Measurements from ENCODE around the gene RUFY2.
"Not testable (repeated sequence)": the region's sequence is repeated elsewhere in the genome, so short reads cannot be mapped to it uniquely, and the experiment has no call there.

The RUFY2 gene, protein sequence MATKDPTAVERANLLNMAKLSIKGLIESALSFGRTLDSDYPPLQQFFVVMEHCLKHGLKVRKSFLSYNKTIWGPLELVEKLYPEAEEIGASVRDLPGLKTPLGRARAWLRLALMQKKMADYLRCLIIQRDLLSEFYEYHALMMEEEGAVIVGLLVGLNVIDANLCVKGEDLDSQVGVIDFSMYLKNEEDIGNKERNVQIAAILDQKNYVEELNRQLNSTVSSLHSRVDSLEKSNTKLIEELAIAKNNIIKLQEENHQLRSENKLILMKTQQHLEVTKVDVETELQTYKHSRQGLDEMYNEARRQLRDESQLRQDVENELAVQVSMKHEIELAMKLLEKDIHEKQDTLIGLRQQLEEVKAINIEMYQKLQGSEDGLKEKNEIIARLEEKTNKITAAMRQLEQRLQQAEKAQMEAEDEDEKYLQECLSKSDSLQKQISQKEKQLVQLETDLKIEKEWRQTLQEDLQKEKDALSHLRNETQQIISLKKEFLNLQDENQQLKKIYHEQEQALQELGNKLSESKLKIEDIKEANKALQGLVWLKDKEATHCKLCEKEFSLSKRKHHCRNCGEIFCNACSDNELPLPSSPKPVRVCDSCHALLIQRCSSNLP

DNA sequence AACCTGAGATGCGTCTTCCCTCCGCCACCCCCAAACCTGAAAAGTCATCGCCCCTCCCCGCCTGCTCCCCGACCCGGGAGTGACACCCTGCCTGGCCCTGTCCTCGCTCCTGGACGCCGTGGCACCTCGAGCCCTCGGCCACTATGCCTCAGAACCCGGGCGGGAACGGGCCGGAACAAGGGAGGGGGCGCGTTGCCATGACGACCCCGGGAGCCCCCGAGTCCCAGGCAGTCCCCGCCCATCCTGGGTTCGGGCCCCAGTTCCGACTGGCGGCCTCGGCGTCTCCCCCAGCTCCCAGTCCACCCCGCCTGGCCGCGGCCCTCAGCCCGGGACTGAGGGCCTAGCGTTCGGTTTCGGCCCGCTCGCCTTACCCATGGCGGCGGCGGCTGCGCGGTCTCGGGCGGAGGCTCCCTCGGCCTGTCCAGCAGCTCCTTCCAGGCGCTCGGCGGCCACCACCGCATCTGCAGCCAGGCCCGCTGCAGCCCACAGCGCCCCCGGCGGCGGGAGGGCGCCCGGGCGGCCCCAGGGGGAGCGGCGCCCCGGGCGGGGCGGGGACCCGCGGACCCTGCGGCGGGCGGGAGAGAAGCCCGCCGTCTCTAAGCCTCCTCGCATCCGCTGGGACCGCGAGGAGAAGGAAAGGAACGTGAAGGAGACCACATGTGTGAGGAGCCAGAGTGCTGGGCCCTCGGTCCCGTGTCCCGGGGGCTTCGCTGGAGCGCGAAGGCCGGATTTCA lies at the start of gene RUFY2:
RUFY2 (minus strand) TSS at position 463 of the 734 bp plus-strand sequence; CDS start at position 375, 88 bp downstream.
- DNase-seq: peak; percentile 13

DNA sequence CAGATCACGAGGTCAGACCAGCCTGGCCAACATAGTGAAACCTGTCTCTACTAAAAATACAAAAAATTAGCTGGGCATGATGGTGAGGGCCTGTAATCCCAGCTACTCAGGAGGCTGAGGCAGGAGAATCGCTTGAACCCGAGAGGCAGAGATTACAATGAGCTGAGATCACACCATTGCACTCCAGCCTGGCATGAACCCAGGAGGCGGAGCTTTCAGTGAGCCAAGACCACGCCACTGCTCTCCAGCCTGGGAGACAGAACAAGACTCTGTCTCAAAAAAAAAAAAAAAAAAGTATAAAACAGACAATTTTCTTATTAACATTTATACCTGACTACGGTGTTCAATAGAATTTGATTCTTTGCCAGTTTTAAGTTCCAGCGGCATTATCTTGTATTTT lies 42.6 kb upstream of the RUFY2 start:
- not testable (repeated sequence) for DNase-seq

DNA sequence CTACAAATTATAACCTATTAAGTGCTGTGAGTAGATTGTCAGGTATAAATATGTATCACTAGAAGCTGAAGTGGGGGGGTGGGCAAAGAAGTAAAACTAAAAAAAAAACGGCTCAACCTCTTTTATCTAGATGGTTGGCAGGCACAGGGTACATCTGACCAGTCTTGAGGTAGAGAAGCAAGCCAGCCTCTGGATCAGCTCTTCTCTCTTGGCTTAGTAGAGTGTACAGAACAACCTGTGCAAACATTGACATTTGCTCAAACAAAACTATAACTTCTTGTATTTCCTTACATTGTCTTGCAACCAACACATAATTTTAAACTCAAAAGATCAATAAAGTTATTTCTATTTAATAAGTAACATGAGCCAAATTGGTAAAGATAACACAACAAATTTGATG lies 39.1 kb upstream of the RUFY2 start:
- no peak for DNase-seq

DNA sequence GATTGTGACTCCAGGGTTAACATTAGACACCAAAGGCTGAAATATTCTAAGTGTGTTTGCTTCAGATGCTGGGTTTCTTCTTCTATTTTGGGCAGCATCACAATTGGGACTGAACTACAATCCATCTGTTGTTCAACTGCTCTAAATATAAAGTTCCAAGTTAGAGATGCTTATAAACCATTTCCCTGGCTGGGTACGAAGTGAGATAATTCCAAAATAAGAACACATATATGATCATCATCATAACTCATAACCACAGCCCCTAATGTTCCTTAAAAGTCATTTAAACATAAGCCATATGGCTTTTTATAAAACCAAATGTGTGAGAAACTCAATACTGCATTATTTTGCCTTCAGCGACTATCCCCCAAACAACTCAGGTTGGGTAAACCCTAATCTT lies 35.9 kb upstream of the RUFY2 start:
- DNase-seq: no peak

DNA sequence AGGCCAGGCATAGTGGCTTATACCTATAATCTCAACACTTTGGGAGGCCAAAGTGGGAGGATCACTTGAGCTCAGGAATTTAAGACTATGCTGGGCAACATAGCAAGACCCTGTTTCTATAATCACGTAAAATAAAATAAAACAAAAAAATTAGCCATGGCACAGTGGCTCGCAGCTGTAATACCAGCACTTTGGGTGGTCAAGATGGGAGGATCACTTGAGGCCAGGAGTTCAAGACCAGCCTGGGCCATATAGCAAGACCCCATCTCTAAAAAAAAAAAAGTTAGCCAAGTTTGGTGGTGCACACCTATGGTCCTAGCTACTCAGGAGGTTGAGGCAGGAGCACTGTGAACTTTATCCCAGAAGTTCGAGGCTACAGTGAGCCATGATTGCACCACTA lies 33.8 kb upstream of the RUFY2 start:
- no peak for DNase-seq

DNA sequence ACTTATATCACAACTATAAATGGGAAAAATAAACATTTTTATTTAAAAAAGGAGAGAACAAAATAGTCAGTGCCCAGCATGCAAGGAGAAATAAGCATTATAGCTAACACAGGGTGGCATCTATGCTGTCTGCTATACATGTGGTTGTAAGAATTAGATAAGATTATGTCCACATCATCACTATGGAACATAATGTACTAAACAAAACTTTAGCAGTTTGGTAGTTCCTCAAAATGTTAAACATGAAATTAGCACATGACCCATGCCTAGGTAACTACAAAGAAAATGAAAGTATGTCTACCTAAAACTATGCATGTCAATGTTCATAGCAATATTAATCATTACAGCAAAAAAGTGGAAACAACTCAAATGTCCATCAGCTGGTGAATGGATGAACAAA lies 28.7 kb upstream of the RUFY2 start:
- no peak for DNase-seq

DNA sequence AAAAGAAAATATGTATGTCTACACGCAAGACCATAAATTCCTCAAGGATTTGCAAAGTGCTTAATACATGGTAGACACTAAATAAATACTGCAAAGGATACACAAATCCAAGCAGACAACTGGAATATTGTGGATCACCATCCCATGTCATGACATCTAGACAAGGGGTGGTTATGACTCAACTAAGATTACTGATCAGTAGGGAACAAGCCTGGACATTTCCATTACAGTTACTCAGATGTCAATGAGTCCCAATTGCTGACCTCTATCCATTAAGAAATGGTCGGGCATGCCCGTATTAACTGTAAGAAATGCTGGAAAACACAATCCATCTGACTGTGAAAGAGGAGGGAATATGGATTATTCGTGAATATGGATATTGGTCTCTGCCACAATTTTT lies 27.6 kb upstream of the RUFY2 start:
- DNase-seq: no peak

DNA sequence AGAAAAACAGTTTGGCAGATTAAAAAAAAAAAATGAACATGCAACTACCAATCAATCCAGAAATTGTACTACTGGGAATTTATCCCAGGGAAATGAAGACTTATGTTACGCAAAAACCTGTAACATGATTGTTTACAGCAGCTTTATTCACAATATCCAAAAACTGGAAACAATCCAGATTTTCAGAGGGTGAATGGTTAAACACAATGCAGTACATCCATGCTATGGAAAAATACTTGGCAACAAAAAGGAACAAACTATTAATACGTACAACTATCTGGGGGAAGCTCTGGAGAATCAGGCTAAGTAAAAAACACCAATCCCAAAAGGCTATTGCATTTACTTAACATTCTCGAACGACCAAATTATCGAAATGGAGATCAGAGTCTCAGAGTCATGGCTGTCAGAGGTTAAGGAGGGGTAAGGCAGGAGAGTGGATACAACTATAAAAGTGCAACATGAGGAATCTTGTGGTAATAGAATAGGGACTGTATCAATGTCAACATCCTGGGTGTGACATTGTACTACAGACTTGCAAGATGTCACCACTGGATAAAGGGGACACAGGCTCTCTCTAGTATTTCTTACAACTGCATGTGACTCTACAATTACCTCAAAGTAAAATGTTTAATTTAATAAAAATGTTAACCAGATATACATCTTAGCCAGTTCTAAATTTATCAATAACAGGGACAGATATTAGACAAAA lies 21.5 kb upstream of the RUFY2 start:
- DNase-seq: no peak

DNA sequence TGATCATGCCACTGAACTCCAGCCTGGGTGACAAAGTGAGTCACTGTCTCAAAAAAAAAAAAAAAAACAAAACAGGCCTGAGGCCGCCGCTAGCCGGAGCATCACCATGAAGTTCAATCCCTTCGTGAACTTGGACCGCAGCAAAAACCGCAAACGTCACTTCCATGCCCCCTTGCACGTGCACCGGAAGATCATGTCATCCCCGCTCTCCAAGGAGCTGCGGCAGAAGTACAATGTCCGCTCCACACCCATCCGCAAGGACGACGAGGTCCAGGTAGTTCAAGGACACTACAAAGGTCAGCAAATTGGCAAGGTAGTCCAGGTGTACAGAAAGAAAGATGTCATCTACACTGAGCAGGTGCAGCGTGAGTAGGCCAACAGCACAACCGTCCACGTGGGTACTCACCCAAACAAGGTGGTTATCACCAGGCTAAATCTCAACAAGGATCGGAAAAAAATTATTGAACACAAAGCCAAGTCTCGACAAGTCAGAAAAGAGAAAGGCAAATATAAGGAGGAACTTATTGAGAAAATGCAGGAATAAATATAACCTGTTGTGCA lies 17.5 kb upstream of the RUFY2 start:
- no peak for DNase-seq

DNA sequence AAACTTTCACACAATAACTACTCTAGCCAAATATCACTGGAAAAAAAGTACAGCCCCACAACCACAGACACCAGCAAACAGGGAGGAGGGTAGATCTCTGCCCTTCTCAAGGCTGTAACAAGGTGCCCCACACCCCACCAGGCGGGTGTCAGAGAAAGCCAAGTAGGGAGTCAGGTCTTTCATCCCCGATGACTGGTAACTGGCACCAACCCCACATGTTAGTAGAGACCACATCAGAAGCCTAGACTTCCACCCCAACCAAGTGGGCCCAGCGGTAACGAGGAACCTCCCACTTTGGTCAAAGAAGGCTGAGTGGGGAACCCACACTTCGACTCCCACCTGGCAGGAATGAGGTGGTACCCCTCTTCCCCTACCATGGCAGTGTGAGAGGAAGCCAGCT lies 16.4 kb upstream of the RUFY2 start:
- DNase-seq: no peak

DNA sequence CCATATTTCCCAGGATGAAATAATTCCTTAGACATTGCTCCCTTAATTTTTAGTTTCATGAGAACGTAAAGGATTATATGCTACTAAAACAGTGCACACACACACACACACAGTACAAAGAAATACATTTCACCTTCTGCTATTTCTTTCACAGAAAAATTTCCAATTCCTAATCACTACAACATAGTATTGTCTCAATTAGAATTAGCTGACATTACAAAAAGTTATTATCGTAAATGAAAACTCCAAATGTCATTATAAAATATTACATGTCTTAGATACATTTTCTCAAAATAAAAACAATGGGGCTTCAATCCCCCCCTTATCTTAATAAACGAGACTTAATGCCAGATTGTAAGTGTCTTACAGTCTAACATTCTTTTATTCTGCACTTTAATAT lies 12.3 kb upstream of the RUFY2 start:
- no peak for DNase-seq

DNA sequence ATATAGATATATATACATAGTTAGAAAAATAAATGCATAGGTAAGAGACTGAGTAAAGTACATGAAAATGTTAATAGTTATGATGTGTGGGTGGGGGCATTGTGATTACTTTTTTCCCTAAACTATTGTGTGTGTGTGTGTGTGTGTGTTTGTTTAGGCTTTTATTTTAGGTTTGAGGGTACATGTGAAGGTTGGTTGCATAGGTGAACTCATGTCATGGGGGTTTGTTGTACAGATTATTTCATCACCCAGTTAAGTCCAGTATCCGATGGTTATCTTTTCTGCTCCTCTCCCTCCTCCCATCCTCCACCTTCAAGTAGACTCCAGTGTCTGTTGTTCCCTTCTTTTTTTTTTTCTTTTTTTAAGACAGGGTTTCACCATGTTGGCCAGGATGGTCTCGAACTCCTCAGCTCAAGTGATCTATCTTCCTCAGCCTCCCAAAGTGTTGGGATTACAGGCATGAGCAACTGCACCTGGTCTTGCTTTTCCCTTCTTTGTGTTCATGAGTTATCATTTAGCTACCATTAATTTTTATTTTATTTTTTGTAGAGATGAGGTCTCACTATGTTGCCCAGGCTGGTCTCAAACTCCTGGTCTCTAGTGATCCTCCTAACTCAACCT lies 1.9 kb upstream of the RUFY2 start:
- no peak for DNase-seq

DNA sequence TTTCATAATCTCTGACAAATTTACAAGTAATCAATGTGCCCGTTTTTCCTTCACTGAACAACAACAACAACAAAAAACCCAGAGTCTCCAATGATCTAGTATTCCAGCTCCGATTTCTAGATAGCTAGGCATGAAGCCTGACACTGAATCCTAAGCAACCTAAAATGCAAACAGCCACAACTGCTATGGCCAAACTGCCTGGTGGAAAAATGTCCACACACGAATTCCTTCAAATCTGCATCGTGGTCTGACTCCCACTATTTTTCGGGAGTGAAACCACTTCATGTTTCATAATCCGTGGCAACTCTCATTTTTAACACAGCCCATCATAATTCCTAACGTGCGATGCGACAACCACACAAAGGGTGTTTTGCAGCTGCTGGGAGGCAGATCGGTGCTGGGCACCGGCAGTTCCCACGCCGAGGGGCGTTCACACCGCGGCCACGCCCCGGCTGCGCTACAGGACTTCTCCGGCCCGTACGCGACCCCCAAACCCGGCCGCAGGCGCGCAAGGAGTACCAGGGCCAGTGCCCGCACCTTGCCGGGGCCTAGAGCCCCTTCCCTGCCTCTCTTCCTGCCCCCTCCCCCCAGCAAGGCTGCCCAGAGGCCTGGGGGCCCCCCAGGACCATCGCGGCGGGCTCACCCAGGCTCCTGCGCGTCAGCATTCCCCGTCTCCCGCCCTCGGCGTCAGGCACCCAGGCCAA lies 814 bp downstream of the RUFY2 start:
- DNase-seq: no peak

DNA sequence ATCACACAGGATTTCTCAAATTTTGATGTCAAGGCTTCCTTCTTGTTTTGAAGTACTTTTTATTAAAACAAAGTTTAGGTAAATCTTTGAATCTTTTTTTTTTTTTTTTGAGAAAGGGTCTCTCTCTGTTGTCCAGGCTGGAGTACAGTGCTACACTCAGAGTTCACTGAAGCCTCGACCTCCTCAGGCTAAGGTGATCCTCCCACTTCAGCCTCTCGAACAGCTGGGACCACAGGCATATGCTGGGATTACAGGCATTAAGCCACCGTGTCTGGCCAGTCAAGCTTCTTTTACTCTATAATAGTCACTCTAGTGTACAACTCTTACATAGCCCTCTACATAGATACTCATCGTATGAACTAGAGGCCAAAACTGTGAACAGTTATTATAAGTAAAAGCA lies 3.4 kb downstream of the RUFY2 start:
- no peak for DNase-seq

DNA sequence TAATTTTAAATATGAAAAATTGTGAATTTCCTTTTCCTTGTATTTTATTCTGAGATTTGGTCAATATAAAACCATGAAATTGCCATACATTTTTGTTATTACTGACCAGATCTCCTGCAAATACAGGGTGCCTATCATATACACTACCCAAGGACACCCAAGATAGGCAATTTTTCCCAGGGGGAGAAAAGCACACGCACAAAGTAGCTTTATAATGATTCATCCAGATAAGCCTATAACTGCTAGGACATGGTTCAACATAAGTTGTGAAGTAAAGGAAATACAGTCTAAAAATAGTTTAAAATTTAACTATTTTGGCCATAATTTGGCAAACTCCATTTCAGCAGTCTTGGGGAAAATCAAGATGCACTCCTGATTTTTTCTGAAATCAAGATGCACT lies 4.8 kb downstream of the RUFY2 start:
- no peak for DNase-seq

DNA sequence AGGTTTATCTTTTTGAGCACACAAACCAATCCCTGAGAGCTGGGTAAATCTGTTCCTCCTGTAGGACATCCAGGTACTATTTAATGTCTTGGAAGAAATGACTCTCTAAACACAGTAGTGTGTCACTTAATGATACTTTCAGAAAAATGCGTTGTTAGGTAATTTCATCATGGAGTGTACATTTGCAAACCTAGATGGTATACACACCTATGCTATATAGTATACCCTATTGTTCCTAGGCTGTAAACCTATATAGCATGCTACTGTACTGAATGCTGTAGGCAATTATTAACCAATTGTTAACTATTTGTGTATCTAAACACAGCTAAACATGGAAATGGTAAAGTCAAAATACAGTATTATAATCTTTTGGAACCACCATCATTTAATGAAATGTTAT lies 10.1 kb downstream of the RUFY2 start:
- DNase-seq: no peak

DNA sequence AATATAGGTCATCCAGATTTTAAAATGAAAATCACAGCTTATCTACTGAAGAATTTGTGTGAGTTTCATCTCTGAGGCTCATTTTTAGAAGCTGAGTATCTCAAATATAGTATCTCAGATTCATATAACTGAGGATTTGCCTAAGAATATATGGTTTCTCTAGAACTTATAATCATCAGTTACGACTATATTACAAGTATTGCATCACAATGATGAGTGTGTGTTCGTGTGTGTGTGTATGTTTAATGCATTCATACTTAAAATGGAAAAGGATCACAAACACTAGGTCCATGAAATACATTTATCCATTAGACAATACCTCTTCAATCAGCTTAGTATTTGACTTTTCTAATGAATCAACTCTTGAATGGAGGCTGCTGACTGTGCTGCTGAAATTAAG lies 21.3 kb downstream of the RUFY2 start:
- no peak for DNase-seq

DNA sequence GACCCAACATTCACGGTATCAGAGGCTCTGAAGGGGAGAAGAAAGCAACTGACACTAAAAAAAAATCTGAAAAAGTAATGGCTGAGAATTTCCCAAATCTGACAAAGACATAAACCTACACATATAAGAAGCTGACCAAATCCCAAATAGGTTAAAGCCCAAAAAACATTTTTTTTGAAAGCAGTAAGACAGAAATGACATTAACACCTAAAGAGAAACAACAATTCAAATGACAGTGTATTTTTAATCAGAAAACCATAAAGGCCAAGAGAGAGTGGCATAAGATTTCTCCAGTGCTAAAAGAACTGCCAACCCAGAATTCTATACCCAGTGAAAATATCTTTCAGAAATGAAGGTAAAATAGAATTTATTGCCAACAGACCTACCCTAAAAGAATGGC lies 35.5 kb downstream of the RUFY2 start:
- no peak for DNase-seq

DNA sequence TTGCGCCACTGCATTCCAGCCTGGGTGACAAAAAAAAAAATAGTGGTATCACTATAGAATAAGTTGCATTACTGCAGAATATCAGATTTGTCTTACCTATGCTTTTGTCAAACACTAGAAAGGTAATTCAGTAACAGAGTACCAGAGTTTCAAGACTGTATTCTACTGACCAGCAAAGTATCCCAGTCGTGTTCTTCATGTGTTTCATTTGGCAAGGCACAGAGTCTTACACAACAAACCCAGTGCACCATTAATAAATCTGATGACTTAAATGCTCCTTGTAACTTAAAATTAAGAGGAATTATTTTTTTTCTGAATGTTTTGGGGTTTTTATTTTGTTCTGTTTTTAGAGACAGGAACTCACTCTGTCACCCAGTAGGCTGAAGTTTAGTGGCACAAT lies 40.0 kb downstream of the RUFY2 start:
- no peak for DNase-seq

DNA sequence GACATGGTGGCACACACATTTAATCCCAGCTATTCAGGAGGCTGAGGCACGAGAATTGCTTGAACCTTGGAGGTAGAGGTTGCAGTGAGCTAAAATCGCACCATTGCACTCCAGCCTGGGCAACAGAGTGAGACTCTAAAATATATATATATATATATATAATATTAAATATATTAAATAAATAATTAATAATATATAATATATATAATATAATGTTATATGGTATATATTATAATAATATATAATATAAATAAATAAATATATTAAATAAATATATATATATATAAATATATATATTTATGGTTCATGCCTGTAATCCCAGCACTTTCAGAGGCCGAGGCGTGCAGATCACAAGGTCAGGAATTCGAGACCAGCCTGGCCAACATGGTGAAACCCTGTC lies 40.5 kb downstream of the RUFY2 start:
- DNase-seq: no peak

DNA sequence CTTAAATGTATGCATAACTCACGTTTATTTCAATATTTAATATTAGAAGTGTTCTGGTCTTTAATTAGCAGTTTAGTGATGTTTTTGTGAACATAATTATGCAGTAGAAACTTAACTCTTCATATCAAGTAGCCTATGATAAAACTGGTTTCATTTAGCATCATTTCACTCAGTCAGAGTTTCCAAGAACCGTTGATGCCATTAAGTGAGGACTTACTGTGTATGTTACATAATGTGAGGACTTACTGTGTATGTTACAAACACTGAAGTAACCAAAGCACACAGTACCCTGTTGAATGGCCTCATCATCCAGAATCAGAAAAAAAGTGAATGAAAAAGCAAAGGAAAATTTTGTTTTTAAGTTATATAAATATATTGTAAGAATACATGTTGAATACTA lies 41.5 kb downstream of the RUFY2 start:
- DNase-seq: no peak
